ENCODE measurements around the gene RAB40B. TPM values are rescaled to one million over a fixed set of nuclear protein-coding genes. Genes with fewer than 3 reads are reported as not detected.

The RAB40B gene
- polyA plus RNA-seq, 1 of the 3 experiments (the other 2 are of a cell fraction): 20.7 TPM

DNA sequence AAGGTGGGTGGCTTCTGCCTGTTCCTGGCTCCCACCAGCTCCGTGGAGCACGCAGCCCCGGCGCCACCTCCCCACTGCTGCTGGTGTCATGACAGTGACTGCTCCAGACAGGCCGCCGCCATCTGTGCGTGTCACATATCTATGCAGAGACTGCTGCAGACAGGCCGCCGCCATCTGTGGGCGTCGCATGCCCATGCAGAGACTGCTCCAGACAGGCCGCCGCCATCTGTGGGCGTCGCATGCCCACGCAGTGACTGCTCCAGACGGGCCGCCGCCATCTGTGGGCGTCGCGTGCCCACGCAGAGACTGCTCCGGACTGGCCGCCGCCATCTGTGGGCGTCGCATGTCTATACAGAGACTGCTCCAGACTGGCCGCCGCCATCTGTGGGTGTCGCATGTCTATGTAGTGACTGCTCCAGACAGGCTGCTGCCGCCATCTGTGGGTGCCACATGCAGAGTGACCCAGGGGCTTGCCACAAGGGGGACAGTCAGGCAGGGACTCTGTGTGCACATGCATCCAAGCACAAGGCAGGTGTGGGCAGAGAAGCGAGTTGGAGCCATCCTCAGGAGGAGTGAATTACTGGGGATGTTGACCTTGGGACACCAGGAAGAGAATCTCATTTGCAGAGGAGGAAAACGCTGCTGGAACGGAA, 14.7 kb upstream of the RAB40B start:
- H3K4me3 ChIP-seq (ENCODE audit: low read depth in 2 of 2, low read length in 1 of 2): no peak overlapping the region
- H3F3A ChIP-seq (replicated peaks; ENCODE audit: insufficient read depth): no peaks in the 10 kb centered on the region
- H3K9ac ChIP-seq: no peak overlapping the region
- no peaks in the 10 kb centered on the region for H3K9me3 ChIP-seq
- no peaks in the 10 kb centered on the region for H3K27me3 ChIP-seq (ENCODE audit: insufficient read depth)
- TF ChIP-seq YY1 (IDR thresholded peaks at IDR 0.05; ENCODE audit: low read depth) (no peak), MEF2A (IDR thresholded peaks at IDR 0.05; ENCODE audit: borderline replicate concordance, low read depth) (no peak), TCF12 (IDR thresholded peaks at IDR 0.05) (no peak), TAF1 (IDR thresholded peaks at IDR 0.05; ENCODE audit: borderline replicate concordance, low read depth, low read length) (no peak), CHD2 (IDR thresholded peaks at IDR 0.05; ENCODE audit: low read length, partially characterized antibody) (no peak), EP300 (IDR thresholded peaks at IDR 0.05; ENCODE audit: borderline replicate concordance in 1 of 2, low read depth in 1 of 2, low read length in 1 of 2) (no peak), POLR2AphosphoS5 (IDR thresholded peaks at IDR 0.05; ENCODE audit: low read depth, low read length) (no peak), ELF1 (IDR thresholded peaks at IDR 0.05) (no peak), NFIC (IDR thresholded peaks at IDR 0.05; ENCODE audit: borderline replicate concordance) (no peak), EZH2phosphoT487 (IDR thresholded peaks at IDR 0.05; ENCODE audit: borderline replicate concordance, low read depth) (no peak)
- TF ChIP-seq, protein P1, sequence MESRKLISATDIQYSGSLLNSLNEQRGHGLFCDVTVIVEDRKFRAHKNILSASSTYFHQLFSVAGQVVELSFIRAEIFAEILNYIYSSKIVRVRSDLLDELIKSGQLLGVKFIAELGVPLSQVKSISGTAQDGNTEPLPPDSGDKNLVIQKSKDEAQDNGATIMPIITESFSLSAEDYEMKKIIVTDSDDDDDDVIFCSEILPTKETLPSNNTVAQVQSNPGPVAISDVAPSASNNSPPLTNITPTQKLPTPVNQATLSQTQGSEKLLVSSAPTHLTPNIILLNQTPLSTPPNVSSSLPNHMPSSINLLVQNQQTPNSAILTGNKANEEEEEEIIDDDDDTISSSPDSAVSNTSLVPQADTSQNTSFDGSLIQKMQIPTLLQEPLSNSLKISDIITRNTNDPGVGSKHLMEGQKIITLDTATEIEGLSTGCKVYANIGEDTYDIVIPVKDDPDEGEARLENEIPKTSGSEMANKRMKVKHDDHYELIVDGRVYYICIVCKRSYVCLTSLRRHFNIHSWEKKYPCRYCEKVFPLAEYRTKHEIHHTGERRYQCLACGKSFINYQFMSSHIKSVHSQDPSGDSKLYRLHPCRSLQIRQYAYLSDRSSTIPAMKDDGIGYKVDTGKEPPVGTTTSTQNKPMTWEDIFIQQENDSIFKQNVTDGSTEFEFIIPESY (IDR thresholded peaks at IDR 0.05; ENCODE audit: borderline replicate concordance, low read depth): no peak
- TF ChIP-seq, protein P2, sequence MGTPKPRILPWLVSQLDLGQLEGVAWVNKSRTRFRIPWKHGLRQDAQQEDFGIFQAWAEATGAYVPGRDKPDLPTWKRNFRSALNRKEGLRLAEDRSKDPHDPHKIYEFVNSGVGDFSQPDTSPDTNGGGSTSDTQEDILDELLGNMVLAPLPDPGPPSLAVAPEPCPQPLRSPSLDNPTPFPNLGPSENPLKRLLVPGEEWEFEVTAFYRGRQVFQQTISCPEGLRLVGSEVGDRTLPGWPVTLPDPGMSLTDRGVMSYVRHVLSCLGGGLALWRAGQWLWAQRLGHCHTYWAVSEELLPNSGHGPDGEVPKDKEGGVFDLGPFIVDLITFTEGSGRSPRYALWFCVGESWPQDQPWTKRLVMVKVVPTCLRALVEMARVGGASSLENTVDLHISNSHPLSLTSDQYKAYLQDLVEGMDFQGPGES (IDR thresholded peaks at IDR 0.05; ENCODE audit: low read depth, low read length): no peak
- TF ChIP-seq, protein P3, sequence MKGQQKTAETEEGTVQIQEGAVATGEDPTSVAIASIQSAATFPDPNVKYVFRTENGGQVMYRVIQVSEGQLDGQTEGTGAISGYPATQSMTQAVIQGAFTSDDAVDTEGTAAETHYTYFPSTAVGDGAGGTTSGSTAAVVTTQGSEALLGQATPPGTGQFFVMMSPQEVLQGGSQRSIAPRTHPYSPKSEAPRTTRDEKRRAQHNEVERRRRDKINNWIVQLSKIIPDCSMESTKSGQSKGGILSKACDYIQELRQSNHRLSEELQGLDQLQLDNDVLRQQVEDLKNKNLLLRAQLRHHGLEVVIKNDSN (IDR thresholded peaks at IDR 0.05; ENCODE audit: borderline replicate concordance, low read depth): no peak
- TF ChIP-seq, protein P4, sequence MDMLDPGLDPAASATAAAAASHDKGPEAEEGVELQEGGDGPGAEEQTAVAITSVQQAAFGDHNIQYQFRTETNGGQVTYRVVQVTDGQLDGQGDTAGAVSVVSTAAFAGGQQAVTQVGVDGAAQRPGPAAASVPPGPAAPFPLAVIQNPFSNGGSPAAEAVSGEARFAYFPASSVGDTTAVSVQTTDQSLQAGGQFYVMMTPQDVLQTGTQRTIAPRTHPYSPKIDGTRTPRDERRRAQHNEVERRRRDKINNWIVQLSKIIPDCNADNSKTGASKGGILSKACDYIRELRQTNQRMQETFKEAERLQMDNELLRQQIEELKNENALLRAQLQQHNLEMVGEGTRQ (IDR thresholded peaks at IDR 0.05; ENCODE audit: borderline replicate concordance, low read depth, low read length): no peak
- peaks cover 17% of the 10 kb centered on the region for H3K79me2 ChIP-seq (ENCODE audit: insufficient read depth)
- 78% methylated on average over 12 of the region's 35 CpGs for WGBS (ENCODE audit: low lambda C conversion rate)
- no peak overlapping the region for H3K27ac ChIP-seq (ENCODE audit: low read depth in 2 of 2, low read length in 1 of 2)
- CTCF ChIA-PET: interaction anchor here (0.7 to 2.1 kb wide), 2 partner anchors 45 to 65 kb away, joined by 4 to 6 read pairs; partner anchors contain the start of gene WDR45B
- DNase-seq: no peak
- peaks cover 7% of the 10 kb centered on the region; the same call in 1 of the 2 replicates for H4K20me1 ChIP-seq (ENCODE audit: insufficient read depth)
- H3K4me2 ChIP-seq: no peak overlapping the region
- H3K36me3 ChIP-seq (replicated peaks in 1 of 2; ENCODE audit: control insufficient read depth in 1 of 2, insufficient read depth in 2 of 2, low read length in 1 of 2): no peaks in the 10 kb centered on the region
- no peaks in the 10 kb centered on the region for H3K9me2 ChIP-seq
- H2AFZ ChIP-seq (ENCODE audit: low read depth): no peak overlapping the region
- POLR2A ChIA-PET: no interaction called here
- peaks cover 0 to 13% of the 10 kb centered on the region in 2 experiments; a peak in 1 of 4 replicates for H3K4me1 ChIP-seq (ENCODE audit: control insufficient read depth in 1 of 2, insufficient read depth in 2 of 2, low read depth in 1 of 2, low read length in 1 of 2)
